CD4-positive, alpha-beta T cell treated with Interleukin-17A for 1 hour (primary cell): Measurements from ENCODE around the gene TTC32.
A peak's percentile ranks its signal among the peaks of the same experiment; 100 is the strongest.
"Not testable (repeated sequence)": the region's sequence is repeated elsewhere in the genome, so short reads cannot be mapped to it uniquely, and the experiment has no call there.

Source experiments
- DNase-seq: peaks from one replicate; pipeline ENCODE4 v3.0.0-alpha.2; 2020

Gene TTC32

GRCh38 chr2:19898592-19899329, 3.0 kb downstream of the TTC32 start:
- DNase-seq = no peak

DNA sequence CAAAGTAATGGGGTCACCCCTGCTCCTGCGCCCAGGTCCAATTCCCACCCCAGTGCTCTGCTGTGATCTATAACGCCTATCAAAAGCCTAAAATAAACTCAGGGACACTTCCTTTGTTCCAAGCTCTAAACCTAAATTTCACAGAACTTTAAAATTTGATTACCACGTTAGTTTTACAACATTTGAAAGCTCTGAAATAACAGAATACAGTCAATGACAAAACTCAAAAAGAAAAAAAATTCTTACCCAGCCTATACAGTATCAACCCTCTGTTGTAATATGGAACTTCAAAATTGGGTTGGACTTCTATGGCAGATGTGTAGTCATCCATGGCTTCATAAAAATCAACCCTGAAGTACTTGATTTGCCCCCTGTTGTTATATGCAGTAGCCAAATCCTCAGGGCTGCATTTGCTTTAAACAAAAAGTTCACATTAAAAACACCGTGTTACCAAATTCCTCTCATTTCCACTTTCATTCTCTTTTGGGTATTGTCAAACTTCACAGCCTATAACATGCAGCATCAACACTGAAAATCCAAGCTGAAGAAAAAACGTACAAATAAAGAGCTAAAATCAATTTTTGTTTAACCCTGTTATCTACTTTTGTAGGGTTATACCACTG, 4.0 kb downstream of the TTC32 start:
- no peak for DNase-seq

DNA sequence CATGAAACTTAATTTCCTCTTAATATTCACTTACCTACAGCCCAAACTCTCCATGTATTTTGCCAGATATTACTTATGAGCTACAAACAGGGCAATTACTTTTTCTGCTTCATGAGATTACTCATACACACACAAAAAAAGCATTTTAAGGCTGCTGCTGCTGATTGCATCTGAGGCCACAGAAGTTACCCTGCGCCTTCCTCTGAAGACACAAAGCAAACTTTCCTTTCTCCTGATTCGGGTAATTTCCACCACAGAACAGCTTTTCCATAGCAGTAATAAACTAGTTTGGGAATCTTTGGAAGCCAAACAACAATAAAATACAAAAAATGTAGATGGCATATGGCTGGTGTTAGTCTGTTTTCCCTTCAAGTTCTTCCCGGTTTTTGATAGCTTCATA, 6.2 kb downstream of the TTC32 start:
- no peak for DNase-seq

DNA sequence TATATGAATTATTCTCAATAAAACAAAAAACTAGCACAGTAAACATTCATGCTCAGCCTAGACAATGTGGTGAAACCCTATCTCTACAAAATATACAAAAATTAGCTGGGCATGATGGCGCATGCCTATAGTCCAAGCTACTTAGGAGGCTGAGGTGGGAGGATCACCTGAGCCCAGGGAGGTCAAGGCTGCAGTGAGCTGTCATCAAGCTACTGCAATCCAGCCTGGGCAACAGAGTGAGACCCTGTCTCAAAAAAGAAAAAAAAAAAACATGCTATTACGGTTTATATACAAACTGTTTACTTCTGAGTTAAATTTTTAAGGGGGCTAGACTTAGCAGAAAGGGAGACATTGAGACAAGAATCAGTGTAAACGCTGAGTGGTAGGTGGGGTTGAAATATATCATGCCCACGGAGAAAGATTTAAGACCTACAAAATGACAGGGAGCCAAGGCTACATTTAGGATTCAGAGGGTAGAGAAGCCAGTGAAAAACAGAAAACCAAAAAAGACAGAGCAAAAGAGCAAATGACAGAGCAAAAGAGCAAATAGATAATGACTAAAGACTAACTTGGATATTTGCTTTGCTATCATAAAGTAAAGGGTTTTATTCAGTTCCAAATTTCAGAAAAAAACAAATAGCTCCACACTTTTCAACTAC, 7.5 kb downstream of the TTC32 start:
- DNase-seq = no peak

DNA sequence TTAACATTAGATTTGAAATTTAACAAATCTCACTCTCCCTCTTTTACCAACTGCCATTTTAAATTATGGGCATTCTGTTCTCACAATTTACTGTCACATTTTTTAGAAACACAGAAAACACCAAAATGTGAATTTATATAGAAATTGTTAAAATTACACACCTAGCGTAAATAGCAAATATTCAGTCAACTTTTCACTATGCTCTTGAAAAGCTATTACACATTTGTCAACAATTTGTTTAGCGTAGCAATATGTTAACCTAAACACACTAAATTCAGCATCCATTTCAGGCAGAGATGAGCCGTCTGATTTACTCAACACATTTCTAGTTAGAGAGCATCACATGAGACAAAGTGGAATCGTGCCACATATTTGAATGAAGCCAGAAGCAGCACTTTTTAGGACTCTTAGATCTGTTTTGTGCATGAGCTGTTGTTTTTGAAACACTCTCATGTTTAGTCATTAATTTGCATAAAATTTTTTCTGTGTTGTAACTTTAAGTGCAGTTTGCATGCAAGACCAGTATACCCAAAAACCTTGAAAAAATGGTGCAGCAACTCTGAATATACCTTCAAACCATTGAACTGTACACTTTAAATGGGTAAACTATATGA, 8.2 kb downstream of the TTC32 start:
- no peak for DNase-seq

DNA sequence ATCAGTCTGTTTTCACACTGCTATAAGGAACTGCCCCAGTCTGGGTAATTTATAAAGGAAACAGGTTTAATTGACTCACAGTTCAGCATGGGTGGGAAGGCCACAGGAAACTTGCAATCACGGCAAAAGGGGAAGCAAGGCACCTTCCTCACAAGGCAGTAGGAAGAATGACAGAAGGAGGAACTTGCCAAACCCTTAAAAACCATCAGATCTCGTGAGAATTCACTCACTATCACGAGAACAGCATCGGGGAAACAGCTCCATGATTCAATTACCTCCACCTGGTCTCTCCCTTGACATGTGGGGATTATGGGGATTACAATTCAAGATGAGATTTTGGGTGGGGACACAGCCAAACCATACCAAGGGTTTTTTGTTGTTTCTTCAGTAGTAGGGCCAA, 9.8 kb downstream of the TTC32 start:
- DNase-seq = peak; percentile 23

GRCh38 chr2:19890104-19890503, 11.7 kb downstream of the TTC32 start:
- no peak for DNase-seq

GRCh38 chr2:19888831-19889230, 13.0 kb downstream of the TTC32 start:
- DNase-seq = no peak

DNA sequence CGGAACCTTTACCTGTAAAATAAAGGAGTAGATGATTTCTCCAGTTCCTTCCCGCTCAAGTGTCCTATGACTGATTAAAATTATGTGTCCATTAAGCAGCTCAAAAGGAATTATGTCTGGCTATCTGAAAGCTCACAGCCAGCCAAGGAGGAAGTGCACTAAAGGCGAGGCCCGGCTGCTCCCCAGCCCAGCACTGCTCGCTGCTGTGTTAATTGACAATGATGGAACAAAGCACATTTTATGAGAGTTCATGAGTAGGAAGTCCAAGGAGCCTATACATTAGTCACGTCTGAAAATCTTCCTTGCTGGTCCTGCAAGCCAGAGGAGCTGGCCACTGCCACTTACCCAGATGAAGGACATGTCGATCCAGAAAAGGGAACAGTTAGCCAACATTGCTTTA, 14.3 kb downstream of the TTC32 start:
- no peak for DNase-seq

DNA sequence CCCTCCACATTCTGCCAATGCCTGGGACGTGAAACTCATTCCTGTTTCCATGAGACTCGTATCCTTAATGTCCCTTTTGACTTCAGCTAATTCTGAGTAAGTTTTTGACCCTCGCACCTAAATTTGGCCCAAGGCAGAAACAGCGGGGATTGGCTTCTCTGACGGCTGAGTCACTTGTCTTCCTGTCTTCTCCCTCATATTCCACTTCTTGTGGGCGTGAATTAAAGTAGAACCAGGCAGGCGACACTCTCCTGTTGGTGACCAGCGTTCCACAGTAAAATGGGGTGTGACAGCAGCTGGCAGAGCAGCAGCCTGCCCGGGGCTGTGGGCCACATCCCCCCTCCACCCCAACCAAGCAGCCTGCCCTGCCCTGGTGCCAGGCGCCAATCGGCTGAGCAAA, 15.5 kb downstream of the TTC32 start:
- DNase-seq = no peak

DNA sequence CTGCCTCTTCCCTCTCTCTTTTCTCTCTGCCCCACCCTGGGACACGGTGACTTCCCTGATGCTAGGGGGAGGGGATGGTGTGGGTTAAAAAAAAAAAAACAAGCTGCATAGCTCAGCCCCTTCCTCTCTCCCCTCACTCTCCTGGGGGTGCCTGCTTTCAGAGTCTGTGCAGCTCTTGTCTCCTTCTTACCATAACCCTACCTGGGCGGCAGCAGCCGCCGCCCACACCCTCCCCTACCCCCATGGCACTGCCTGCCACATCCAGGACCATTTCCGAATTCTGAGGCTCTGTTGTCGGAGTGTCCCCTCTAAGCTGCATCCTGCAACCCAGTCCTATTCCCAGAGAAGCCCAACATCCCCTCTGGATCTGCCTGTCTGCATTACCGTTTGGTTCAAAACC, 16.0 kb downstream of the TTC32 start:
- DNase-seq = no peak

DNA sequence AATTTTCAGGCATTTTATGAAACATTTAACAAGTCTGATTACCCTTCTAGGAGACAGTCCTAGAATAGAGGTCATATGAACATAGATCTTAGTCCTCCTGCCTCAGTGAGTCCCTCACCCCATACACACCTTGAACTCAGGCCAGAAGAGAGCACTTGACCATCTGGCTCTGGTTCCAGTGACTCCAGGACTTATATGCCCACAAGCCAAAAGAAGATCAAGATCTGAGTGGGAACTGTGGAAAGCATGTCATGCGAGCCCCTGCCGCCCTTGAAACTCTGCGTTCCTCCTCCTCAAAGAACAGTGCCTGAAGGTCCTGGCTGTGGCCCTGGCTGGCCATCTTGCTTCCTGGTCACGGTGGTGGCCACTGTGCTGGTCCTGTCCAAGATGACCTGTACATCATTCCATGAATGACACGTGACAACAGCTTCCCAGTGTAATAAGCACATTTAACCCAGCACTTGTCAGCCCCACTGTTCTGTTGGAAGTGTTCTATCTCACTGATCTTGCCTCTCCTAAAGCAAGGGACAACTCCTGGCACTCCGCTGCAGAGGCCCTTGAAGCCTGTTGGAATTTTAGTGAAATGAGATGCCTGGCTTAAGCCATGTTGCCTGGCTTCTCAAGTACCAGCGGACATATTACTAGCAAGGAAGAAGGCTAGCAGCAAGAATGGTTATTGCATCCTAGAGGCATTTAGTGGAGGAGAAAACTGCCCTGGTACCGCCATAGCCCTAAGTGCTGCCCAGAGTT, 17.6 kb downstream of the TTC32 start:
- no peak for DNase-seq

- DNase-seq = no peak
Observed at GRCh38 chr2:19883486-19883885, 18.3 kb downstream of the TTC32 start.

- no peak for DNase-seq
Observed at GRCh38 chr2:19882286-19882685, 19.5 kb downstream of the TTC32 start.

GRCh38 chr2:19881908-19882265, 19.9 kb downstream of the TTC32 start:
- DNase-seq = no peak

DNA sequence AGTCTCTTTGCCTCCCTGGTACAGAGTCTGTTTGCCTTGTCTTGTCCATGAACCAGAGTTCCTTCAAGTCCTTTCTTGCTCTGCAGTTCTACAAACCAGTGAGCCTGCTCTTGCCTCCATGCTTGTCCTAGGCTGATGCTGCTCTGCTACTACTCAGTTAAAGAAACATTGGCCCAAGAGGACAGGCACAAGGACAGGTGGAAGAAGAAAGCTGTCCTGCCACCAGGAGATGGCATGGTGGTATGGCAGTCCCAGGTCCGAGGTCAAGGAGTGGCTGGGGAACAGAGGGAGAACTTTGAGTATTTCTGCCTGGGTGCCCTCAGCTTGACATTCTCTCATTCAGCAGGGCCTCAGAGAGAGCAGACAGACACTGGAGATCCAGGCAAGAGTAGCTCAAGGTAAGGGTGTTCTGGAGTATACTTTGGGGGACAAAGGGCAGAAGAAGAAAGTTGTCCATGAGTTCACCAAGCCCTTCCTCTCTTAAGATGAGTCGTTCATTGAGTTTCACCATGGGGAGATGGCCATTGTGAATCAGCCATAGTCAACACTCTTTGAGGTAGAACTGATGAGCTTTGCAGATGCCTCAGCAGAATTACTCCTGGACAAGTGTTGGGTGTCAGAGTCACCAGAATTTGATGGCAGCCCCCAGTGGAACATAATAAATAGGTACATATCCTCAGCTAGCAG, 20.4 kb downstream of the TTC32 start:
- DNase-seq = no peak

DNA sequence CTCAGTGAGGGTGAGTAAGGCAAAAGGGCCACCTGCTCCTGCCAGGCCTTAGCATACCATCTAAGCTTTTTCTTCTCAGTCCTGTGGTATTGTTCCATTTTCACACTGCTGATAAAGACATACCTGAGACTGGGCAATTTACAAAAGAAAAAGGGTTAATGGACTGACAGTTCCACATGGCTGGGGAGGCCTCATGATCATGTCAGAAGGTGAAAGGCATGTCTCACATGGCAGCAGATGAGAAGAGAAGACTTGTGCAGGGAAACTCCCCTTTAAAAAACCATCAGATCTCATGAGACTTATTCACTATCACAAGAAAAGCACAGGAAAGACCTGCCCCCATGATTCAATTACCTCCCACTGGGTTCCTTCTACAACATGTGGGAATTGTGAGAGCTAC, 21.6 kb downstream of the TTC32 start:
- DNase-seq = not testable (repeated sequence)

- no peak for DNase-seq
Observed at GRCh38 chr2:19879120-19879519, 22.7 kb downstream of the TTC32 start.

- no peak for DNase-seq
Observed at GRCh38 chr2:19878268-19879046, 23.3 kb downstream of the TTC32 start.

- DNase-seq = no peak
Observed at GRCh38 chr2:19876751-19877150, 25.0 kb downstream of the TTC32 start.

- DNase-seq = no peak
Observed at GRCh38 chr2:19875280-19875679, 26.5 kb downstream of the TTC32 start.

- no peak for DNase-seq
Observed at GRCh38 chr2:19874726-19875125, 27.1 kb downstream of the TTC32 start.
